D721Med (cell line): Measurements from ENCODE around the gene FAM120A.

Experiments
- DNase-seq: peaks from one replicate; pipeline ENCODE4 v3.0.0; 2011; ENCODE audit warnings: low spot score; ENCODE audit not compliant: insufficient read length
- FAIRE-seq: peaks from 2 replicates; lab custom pipeline; 2011; peaks lifted over from hg19 to GRCh38; lab: Jason Lieb, UNC
- CTCF ChIP-seq: IDR thresholded peaks from 2 replicates; pipeline ENCODE4 v1.5.1; 2012; ENCODE audit warnings: mild to moderate bottlenecking, control low read depth; ENCODE audit not compliant: insufficient read depth; ENCODE audit errors: missing control alignments

The FAM120A gene

DNA sequence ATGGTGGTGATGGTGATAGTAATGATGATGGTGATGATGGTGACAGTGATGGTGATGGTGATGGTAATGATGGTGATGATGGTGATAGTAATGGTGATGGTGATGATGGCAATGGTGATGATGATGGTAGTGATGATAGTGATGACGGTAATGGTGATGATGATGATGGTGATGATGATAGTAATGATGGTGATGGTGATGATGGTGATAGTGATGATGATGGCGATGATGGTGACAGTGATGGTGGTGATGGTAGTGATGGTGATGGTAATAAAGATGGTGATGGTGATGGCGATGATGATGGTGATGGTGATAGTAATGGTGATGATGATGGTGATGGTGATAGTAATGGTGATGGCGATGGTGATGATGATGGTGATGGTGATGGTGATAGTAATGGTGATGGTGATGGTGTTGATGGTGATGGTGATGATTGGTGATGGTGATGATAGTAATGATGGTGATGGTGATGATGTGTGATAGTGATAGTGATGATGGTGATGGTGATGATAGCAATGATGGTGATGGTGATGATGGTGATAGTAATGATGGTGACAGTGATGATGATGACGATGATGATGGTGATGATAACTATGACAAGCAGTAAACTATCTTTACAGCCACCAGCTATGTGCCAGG is 163.5 kb downstream of the FAM120A start:
- no peak for DNase-seq
- no peak for FAIRE-seq
- no peak for TF ChIP-seq CTCF
